Measurements from ENCODE around the gene KCNJ1.
A peak's percentile ranks its signal among the peaks of the same experiment; 100 is the strongest.

Gene KCNJ1

GRCh38 chr11:128846985-128847384 lies 20.1 kb downstream of the KCNJ1 start:
- DNase-seq, result no peak

GRCh38 chr11:128845334-128845780 lies 21.7 kb downstream of the KCNJ1 start:
- DNase-seq, result peak in 2 of 3 donors; percentile 18 to 23

DNA sequence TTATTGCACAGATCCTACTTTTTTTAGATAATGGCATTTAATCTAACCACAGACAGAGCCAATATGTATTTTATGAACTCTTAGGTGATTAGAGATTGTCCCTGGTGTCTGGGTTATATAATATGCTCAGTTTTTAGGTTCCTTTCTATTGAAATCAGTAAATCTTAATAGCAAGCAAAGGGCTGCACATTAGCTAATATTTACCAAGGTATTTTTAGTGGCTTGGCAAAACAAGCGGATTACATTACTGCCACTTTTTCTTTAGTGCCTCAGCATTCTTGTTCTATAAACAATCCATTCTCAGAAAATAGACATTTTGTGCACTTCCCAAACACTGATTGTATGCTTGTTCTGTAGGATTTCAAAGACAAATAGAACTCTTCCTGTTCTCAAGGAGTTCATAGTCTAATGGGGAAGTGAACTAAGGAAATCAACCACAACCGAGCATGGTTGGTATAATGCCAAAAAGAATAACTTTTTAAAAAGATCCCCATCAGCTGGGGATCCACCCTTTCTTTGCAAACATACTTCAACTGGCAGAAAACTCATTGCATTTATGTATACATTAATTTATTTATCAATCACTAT lies 23.8 kb downstream of the KCNJ1 start:
- peak in 1 of 3 donors; percentile 33 for DNase-seq

DNA sequence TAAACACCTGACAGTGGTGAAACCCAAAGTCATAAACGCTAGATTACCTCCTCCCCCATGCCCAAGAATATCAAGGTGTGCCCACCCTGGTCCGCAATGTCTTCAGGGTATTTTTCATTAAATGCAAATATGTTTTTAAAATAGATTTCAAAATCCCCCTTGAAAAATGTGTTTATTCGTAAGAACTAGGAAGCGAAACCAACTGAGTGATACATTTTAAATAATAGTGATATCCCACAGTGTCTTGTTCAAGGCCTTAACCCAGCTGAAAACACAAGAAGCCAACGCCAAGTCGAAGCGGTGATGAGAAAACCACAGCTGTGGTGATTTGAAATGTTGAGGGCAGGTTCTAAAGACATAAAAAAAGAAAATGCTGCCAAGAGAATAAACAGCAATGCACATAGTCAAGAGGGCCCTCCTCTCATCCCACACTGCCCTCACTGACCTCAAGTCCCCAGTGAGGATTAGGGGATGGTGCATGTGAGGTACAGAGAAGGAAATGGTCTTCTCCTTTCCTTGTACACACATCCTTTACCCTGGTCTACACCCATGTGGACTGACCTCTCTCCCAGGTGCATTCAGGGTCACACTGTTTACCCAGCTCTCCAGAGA lies 25.5 kb downstream of the KCNJ1 start:
- no peak for DNase-seq

- no peak for DNase-seq
These were observed 26.3 kb downstream of the KCNJ1 start for GRCh38 chr11:128840783-128841182.

- DNase-seq, result no peak
These were observed 27.0 kb downstream of the KCNJ1 start for GRCh38 chr11:128840137-128840536.

- DNase-seq, result no peak
These were observed 28.0 kb downstream of the KCNJ1 start for GRCh38 chr11:128839081-128839480.

- no peak for DNase-seq
These were observed 29.5 kb downstream of the KCNJ1 start for GRCh38 chr11:128837627-128838026.

DNA sequence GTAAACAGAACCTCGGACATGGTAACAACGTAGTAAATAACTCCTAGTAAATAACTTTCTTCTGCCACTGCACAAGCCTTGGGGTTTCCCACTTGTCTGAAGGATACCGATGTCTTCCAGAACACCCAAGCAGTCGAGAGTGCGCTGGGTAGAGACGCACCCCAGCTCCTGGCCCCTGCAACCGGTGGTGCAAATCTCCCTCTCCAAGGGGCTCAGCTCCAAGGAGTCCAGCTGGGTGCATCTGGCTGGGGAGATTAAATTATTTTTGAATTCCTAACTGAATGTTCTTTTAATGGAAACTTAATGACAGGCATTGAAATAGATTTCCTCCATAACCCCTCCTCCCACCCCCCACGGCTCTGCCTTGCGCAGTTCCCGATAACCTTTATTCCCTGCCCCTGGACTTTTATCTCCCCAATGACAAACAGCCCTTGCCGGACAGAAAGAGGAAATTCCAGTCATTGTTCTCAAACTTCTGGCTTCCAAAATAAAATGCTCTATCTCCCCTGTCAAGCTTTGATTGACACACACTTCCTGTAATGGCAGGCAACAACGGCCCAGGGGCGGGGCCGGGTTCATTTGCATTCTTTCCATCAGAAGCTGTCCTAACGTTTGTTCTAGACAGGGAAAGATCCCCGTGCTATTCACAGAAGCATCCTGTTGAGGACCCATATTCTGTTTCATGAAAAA lies 31.2 kb downstream of the KCNJ1 start:
- DNase-seq, result peak; percentile 28 to 64 (median 57)

GRCh38 chr11:128834157-128834556 lies 32.9 kb downstream of the KCNJ1 start:
- DNase-seq, result peak; percentile 20 to 27 (median 24)

GRCh38 chr11:128832121-128832497 lies 35.0 kb downstream of the KCNJ1 start:
- no peak for DNase-seq

GRCh38 chr11:128831174-128832120 lies 35.6 kb downstream of the KCNJ1 start:
- DNase-seq, result peak; percentile 87 to 90 (median 90)

GRCh38 chr11:128830290-128831173 lies 36.6 kb downstream of the KCNJ1 start:
- DNase-seq, result no peak

- peak in 1 of 3 donors; percentile 27 for DNase-seq
These were observed 38.7 kb downstream of the KCNJ1 start for GRCh38 chr11:128828350-128828749.

DNA sequence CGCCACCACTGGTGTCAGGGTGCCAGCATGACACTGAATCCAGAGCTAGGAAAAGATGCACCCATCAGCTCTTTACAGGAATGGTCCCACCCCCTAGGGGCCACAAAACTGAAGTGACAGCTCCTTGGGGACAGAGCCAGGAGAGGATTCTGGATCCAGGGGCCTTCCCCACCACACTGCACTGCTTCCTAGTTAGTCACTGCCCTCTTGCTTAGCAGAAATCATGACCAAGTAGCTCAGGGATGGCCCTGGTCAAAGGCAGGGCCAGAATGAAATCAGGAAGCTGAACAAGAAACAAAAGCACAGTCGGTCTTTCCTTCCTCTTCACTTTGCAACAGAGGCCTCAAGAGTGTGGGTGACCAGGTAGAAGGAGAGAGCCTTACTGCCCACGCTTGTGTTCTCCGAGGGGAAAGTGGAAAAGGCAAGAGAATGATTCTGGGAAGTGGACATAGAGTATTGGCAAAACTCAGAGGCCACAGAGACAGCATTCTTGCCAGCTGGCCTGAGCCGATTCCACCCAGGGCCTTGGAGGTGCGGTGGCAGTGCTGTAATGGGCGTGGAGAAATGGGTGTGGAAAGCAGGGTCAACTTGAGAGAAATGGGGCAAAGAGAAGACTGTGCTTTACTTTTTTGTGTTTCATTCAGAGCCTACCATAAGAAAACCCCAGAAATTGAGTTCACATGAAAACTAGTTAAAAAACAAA lies 39.8 kb downstream of the KCNJ1 start:
- peak; percentile 37 to 62 (median 60) for DNase-seq

DNA sequence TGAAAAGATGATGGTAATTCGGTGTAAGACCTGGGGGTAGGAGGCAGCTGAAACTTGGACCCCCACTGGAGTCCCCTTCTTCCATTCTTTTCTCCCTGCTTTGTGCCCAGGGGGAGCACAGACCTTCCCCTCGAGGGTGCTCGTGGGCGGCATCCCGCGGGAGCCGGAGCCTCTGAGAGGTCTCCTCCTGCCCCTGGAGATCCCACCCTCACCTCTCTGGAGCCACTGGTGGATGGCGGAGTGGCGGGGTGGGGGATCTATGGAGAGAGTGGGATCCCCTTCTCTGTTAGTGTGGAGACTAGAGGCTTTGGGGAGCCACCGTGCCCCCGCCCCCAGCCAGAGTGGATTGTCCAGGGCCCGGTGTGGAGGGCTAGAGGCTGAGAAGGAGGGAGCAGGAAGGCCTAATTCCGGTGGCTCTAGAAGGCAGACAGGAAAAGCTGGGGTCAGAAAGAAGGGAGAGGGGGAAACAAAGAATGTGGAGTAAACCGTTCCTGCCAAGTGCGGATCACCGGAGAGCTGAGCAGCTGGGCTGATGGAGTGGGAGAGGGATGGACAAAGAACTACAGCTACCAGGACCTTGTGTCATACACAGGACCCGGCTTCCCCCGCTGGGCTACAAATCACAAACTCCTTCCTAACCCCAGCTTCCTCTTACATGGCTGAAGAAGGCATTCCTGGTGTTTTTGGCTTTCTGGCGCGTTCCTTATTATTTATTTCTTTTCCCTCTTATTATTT lies 41.9 kb downstream of the KCNJ1 start:
- DNase-seq, result no peak

GRCh38 chr11:128824191-128825049 lies 42.7 kb downstream of the KCNJ1 start:
- no peak for DNase-seq

- no peak for DNase-seq
These were observed 43.3 kb downstream of the KCNJ1 start for GRCh38 chr11:128823753-128824152.

GRCh38 chr11:128822130-128822529 lies 45.0 kb downstream of the KCNJ1 start:
- DNase-seq, result no peak

DNA sequence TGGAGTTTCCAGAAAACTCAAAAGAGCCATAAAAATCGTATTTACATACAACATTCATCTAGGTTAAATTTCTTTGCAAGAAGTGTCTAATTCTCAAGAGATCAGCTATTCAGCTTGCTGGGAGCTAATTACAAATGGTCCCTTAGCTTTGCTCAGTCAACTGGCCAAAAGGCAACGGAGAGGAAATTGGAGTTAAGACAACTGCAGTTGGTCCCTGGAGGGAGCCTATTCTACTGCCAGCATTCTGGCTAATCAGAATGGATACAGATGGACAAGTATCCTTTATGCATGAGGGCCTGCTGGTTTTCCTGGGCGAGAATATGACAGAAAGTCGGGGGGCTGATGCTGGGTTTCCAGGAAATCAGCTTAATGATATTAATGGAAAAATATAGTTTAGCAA lies 45.5 kb downstream of the KCNJ1 start:
- DNase-seq, result no peak

Measured in suppressor macrophage treated with lipopolysaccharide for 1 hour (primary cell).